HT-29 (cell line): ENCODE data around the gene TSHR. TPM values are rescaled to one million over a fixed set of nuclear protein-coding genes. Genes with fewer than 3 reads are reported as not detected.
"Not testable (repeated sequence)": the region's sequence is repeated elsewhere in the genome, so short reads cannot be mapped to it uniquely, and the experiment has no call there.

Experiments used
- DNase-seq: peaks from one replicate; pipeline ENCODE4 v3.0.0-alpha.2; 2015; ENCODE audit warnings: low spot score
- total RNA-seq: library from RNA; depleted of rRNA; stranded (reverse); fragments of >200 nt; shearing (Covaris generic); gene quantifications from 2 replicates; pipeline ENCODE4 v1.2.3, GENCODE V29; 2014

TSHR gene
- total RNA-seq, 1 experiment from 2014 or later = not detected

DNA sequence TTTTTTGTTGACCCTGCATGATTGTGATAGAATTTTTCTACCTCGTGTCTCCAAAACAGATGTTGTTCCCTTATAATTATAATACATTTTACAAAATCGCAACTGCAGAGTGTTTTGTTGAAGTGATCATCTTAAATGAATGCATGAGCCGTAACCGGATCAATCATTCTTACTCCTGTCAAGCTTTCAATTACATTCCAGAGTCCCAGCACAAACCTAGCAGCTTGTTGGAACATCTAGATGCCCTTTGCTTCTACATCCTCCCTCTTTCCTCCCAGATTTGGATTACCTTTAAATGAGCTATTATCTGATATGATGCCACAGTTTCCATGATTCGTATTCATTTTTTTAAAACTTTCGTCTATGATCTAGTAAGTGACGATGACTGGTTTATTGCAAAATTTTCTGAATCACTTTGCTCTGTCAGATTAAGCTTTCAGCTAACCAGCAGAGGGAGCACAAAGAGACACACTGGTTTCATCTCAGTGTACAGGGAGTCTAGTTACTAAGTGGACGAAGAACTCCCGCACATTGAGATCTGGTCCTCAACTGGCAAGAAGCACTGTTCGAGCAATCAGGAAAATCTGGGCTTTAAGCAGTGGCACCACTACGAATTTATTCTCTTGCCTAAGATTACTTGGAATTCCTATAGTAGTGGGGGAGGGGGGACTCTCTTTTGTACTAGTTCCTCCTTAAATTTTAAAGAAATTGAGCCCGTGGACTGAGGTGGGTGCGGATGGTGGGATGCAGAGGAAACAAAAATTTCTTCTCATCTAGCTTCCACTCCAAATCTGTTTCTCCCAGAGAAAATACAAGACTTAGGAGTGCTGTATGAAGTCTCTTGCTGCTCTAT lies 40.9 kb downstream of the TSHR start:
- DNase-seq = peak; percentile 50

DNA sequence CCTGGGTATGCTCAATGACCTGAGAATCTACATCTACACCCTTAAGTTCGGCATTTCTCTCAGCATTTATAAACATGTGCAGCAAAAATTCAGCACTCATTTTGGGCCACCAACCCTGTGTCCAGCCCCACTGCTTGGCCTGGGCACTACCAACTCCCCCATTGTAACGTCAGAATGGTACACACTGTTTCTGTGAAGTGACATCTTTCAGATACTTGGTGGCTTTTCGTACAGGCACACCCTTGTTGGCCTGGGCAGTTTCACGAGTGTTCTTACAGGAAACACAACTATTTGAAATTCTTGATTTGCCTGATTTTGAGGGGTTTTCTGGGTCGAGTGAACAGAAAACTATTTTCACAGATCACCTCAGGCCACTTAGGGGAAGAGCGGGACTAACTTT lies 46.0 kb downstream of the TSHR start:
- no peak for DNase-seq

DNA sequence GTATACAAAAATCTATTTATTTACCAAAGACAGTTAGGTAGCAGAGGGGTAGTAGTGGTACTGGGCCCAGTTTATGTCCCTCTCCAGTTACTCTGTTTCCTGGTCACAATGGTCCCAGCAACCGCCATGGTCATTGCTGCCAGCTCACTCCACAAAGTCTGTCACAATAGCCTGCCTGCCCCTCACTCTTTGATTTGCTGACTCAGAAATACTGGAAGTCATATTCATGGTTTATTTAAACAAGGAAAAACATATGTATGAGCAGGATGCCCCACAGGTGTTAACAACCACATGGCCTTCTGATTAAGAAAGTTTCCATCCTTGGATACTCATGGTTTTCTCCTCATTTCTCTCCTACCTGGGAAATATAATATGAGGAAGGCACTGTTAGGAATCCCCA lies 49.2 kb downstream of the TSHR start:
- no peak for DNase-seq

DNA sequence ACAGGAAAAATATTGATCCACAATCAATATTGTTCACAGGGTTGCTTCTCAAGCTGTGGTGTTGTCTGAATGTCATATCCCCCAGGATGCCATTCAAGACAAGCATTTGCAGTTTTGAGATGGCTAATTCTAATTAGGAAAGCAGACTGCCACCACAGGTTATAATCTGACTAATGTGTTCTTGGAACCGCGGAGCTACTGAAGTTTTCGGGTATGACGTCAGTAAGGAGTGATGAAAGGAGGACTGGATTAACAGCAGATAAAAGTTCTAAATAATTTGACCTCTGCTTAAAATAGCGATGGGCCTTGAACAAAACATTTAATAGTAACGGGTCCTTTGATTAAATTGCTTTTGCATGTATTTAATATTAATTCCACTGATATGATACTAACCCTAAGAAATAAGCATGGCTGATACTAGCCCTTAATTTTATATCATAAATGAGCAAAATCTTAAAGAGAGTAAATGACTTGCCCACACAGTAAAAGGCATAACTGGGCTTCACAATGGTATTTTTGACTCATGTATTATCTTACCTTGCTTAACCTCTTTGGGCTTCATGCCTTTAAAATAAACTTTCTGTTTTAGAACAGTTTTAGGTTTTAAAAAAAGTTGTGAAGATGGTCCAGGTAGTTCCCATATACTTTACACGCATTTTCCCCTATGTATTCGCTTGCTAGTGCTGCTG lies 50.3 kb downstream of the TSHR start:
- no peak for DNase-seq

DNA sequence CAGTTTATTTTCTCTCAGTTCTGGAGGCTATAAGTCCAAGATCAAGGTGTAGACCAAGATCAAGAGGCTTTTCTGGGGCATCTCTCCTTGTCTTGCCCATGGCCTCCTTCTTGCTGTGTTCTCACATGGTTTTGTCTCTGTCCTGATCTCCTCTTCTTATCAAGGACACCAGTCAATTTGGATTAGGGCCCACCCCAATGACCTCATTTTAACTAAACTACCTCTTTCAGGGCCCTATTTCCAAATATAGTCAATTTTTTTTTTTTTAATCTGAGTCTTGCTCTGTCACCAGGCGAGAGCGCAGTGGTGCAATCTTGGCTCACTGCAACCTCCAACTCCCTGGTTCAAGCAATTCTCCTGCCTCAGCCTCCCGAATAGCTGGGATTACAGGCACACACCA lies 50.8 kb downstream of the TSHR start:
- no peak for DNase-seq

DNA sequence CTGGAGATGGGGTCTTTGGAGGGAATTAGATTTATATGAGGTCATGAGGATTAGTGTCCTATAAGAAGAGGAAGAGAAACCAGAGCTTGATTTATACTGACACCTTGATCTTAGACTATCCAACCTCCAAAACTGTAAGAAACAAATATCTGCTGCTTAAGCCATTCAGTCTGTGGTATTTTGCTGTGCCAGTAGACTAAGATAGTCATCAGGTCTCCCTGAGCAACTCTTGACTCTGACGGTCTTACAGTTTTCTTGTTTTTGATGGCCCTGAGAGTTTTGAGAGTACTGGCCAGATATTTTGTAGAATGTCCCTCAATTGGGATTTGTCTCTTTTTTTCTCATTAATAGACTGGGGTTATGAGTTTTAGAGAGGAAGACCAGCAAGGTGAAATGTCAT lies 51.7 kb downstream of the TSHR start:
- DNase-seq = no peak

DNA sequence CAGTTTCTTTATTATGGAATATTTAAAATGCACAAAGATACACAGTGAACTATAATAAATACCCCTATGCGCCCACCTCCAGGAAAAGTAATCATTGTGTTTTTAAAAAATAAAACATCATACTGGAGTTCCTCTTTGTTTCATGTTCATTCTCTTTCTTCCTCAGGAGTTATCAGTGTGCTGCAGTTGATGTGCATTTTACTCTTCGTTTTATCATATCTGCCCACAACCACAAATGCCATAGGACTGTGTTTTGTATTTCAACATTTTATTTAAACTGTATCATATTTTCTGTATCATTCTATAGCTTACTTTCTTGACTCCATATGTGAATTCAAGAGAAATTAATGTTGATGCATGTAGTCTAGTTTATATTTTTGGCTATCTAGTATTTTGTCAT lies 53.9 kb downstream of the TSHR start:
- DNase-seq = no peak

DNA sequence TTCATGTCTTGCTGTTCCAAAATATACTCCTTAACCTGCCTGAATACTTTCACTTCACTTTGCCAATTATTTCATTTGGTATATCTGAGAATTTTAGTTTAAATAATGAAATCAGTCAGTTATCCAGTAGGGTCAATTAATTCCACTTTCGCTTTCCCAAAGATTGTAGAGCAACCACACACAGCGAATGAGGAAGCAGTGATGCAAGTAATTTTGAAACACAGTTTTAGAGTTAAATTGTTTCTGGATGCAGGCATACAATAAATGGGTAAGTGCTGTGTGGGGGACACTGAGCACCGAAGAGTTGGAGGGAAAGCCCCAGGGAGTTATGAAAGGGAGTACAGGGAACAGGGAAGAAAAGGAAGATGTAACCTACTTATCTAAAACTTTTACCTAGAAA lies 62.8 kb downstream of the TSHR start:
- DNase-seq = no peak

DNA sequence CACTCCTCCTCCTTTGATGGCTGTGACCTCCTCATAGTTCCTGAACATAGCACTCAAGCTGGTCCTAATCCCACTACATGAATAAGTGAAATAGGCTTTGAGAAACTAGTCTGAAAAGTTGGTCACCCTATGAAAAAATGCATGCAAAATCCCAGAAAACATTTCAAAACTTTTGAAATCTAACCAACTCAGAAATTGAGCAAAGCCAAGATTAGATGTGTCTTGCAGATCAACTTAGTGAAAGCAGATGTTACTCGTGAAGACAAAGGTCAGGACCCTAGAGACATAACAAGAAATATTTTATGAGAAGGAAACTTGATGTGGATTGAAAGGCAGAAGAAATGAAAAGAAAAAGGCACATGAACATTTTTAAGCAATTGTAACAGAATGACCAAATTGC lies 63.3 kb downstream of the TSHR start:
- DNase-seq = no peak

DNA sequence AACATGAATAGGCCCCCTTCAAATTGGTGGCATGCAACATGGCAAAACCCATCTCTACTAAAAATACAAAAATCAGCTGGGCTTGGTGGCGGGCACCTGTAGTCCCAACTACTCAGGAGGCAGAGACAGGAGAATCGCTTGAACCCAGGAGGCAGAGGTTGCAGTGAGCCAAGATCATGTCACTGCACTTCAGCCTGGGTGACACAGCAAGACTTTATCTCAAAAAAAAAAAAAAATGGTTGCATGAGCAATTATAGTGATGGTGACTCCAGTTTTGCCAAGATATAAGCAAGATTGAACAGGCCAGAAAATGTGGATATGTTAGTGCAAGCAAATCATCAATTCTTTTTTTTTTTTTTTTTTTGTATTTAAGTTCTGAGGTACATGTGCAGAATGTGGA lies 63.7 kb downstream of the TSHR start:
- DNase-seq = not testable (repeated sequence)

DNA sequence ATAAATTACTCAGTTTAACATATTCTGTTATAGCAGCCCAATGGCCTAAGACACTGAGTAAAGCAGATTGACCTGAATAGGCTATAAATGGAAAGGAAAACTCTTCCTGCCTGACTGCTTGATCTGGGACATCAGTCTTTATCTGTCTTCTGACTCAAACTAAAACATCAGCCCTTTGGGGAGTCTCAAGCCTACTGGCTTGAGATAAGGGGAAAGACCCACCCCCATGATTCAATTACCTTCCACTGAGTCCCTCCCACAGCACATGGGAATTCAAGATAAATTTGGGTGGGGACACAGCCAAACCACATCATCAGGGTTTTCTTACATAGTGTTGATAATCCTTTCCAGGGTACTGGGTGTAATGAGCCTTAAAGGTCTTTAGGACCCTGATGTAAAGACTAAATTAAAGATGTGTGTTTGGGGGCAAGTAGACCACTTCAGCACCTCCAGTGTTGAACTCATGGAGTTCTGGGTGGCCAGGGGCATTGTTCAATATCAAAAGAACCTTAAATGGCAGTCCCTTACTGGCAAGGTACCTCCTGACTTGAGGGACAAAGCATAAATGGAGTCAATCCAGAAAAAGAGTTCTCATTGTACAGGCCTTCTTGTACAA lies 67.8 kb downstream of the TSHR start:
- no peak for DNase-seq

DNA sequence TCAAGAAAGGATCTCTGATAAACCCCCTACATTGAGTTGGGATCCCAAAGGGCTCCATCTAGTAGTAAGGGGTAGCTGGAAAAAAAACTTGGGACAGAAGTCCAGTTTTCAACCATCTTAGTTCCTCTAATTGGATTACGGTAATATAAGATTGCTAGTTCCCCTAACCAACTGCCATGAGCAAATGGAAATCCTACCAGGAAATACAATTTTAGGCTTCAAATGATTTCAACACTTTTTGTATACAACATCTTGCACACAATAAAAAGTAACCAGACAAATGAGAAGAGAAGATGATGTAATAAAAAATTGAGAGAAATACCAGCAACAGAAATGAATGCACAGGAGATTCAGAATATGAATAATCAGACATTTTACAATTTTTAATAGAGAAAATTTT lies 73.0 kb downstream of the TSHR start:
- no peak for DNase-seq

DNA sequence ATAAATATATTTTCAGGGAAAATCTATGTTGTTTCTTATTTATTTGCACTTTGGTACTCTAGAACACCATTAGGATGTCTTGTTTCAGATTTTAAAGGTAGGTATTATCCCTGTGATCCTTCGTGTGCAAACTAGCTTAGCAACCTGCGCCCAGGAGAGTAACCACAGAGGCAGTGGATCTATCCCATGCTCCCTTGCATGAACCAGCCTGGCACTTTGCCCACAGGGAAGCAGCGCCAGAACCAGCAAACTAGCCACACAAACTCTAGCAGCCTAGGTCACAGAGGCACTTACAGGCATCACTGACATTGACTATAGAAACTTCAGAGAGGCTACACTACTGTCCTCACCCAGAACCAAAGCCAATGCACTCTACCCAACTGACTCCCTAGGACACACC lies 76.1 kb downstream of the TSHR start:
- DNase-seq = peak; percentile 7

DNA sequence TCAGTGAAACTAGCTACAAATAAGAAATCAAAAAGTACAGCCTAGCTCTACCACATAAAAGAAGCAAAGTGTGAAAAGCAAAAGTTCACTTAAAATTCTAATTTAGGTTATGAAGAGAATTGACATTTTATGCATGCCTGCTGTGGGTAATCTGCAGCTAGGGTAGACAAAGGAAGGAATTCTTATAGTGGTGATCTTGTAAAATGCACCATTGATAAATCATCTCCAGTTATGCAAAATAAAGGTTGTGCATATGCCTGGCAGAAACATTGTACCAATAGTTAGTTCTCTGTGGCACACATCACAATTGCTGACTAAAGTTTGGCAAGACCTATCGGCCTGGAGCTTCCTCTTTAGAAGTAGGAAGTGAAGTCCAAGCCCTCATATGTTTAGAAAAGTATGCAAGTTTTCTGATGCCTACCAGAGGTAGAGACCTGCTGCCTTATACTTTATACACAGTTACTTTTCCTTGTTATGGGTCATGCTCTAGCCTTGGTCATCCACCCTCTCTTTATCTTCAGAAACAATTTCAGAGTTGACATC lies 78.3 kb downstream of the TSHR start:
- no peak for DNase-seq

DNA sequence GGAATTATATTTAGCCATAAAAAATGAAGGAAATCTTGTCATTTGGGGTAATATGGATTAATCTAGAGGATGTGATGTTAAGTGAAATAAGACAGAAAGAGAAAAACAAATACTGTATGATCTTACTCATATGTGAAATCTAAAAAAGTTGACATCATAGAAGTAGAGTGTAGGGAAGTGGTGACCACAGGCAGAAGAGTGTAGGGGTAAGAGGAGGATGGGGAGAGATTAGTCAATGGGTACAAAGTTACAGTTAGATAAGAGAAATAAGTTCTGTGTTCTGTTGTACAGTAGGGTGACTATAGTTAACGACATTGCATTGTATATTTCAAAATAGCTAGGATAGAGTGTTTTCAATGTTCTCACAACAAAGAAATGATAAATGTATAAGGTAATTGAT lies 87.0 kb downstream of the TSHR start:
- no peak for DNase-seq

DNA sequence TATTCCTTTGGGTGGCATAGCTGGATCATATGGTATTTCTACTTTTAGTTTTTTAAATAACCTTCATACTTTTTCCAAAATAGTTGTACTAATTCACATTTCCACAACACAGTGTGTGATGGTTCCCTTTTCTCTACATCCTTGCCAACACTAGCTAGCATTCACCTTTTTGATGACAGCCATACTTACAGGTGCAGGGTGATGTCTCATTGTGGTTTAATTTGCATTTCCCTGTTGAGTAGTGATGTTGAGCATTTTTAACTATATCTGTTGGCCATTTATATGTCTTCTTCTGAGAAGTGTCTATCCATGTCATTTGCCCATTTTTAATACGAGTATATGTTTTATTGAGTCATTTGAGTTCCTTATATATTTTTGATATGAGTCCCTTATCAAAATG lies 96.1 kb downstream of the TSHR start:
- DNase-seq = no peak

DNA sequence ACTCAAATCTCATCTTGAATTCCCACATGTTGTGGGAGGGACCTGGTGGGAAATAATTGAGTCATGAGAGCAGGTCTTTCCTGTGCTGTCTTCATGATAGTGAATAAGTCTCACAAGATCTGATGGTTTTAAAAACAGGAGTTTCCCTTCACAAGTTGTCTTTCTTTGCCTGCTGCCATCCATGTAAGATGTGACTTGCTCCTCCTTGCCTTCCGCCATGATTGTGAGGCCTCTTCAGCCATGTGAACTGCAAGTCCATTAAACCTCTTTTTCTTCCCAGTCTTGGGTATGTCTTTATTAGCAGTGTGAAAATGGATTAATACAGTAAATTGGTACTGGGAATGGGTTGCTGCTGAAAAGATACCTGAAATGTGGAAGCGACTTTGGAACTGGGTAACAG lies 98.6 kb downstream of the TSHR start:
- DNase-seq = not testable (repeated sequence)

DNA sequence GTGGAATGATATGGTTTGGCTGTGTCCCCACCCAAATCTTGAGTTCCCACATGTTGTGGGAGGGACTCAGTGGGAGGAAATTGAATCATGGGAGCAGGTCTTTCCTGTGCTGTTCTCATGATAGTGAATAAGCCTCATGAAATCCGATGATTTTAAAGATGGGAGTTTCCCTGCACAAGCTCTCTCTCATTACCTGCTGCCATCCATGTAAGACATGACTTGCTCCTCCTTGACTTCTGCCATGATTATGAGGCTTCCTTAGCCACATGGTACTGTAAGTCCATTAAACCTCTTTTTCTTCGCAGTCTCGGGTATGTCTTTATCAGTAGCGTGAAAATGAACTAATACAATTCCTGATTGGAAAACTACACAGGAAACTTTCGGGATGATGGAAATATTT lies 100.5 kb downstream of the TSHR start:
- no peak for DNase-seq

DNA sequence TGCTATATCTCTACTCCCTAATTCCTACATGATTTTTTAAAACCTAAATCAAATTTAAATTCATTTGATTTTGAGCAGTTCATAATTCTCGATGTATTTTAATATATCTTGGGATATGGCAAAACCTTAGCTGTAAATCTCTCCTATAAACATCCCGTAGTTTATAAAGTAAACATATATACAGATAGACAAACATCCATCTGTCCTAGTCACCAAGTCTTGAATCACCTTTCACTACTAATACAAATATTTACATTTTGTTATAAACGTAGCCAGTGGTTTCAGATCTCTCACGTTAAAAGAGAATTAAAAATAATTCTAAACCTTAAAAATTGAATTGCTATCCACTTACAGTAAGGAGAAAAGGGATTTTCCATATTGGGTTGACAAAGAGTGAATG lies 107.0 kb downstream of the TSHR start:
- DNase-seq = no peak

DNA sequence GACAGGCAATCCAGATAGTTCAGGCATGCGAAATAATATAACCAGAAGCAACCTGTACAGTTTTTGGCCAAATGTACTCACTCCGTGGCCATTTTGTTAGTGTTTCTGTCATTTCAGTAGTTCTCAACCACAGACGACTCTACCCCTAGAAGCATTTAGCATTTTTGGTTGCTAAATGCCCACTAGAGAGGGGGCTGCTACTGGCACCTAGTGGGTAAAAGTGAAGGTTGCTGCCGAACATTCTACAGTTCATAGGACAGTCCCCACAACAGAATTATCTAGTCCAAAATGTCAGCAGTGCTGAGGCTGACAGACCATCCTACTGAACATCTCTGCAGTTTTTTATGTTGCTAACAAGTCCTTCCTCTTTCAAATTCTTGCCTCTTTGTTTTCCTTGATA lies 107.4 kb downstream of the TSHR start:
- peak; percentile 12 for DNase-seq

DNA sequence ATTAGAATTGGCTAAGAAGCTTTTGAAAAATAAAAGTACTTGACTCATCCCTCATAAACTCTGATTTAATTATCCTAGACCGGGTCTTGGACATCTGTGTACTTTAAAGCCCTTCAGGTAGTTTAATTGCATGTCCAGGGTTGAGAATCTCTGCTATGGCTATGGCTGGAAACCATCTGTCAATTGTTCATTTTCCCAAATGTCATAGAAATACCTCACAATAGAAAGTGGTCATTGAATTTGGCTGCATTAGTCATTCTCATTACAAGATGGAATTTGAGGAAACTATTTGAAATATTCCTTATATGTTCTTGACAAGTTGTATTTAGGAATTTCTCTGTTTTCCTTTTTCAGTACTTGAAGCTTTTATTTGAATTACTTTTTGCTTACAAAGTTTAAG lies 111.3 kb downstream of the TSHR start:
- DNase-seq = no peak

DNA sequence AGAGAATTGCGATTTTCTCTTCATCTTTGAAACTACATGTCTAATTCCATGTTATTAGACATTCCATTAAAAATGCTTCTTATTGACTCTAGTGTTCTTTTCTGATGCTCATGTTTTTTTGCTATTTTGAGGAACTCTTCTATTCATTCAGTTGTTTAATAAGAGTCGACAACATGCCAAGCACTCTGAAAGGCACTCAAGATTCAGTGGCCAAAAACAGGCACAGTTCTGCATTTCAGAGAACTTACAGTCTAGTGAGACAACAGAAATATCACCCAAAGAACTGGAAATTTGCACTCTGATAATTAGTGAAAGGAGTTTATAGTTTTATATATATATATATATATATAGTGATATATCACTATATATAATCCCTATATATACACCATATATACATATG lies 111.7 kb downstream of the TSHR start:
- DNase-seq = no peak
